Glutamatergic neuron (in vitro differentiated cells): ENCODE data around the gene ARMC10. TPM values are rescaled to one million over a fixed set of nuclear protein-coding genes. Genes with fewer than 3 reads are reported as not detected.
A peak's percentile ranks its signal among the peaks of the same experiment; 100 is the strongest.
"Not testable (repeated sequence)": the region's sequence is repeated elsewhere in the genome, so short reads cannot be mapped to it uniquely, and the experiment has no call there.

Experiments
- DNase-seq: peaks from one replicate; pipeline ENCODE4 v3.0.0; 2022
- H3K27ac Mint-ChIP-seq: one replicate; pipeline ENCODE4 v1.8.0; 2020; ENCODE audit warnings: mild to moderate bottlenecking, mixed read lengths, inconsistent platforms; ENCODE audit not compliant: unreplicated experiment
- H3K27me3 Mint-ChIP-seq: one replicate; pipeline ENCODE4 v1.8.0; 2020; ENCODE audit warnings: mild to moderate bottlenecking, moderate library complexity, mixed read lengths, inconsistent platforms; ENCODE audit not compliant: unreplicated experiment
- H3K36me3 Mint-ChIP-seq: one replicate; pipeline ENCODE4 v1.8.0; 2020; ENCODE audit warnings: mild to moderate bottlenecking, mixed read lengths, inconsistent platforms; ENCODE audit not compliant: unreplicated experiment
- H3K4me1 Mint-ChIP-seq: one replicate; pipeline ENCODE4 v1.8.0; 2020; ENCODE audit warnings: mild to moderate bottlenecking, low read depth, mixed read lengths, inconsistent platforms; ENCODE audit not compliant: unreplicated experiment
- H3K4me3 Mint-ChIP-seq: one replicate; pipeline ENCODE4 v1.8.0; 2020; ENCODE audit warnings: mild to moderate bottlenecking, mixed read lengths, inconsistent platforms; ENCODE audit not compliant: unreplicated experiment
- H3K9me3 Mint-ChIP-seq: one replicate; pipeline ENCODE4 v1.8.0; 2020; ENCODE audit warnings: mild to moderate bottlenecking, moderate library complexity, mixed read lengths, inconsistent platforms; ENCODE audit not compliant: unreplicated experiment
- total RNA-seq: library from RNA; stranded (reverse); fragmentation: NEBNext Ultra II Directional; extraction: Animal tissue kit (Norgen Biotek cat#: 25700); gene quantifications from one replicate; pipeline ENCODE4 v1.2.1, GENCODE V29; 2021; ENCODE audit not compliant: unreplicated experiment
- TF ChIP-seq, protein P1 (sequence below): fragments of 200-600 bp; sonication (generic); IDR thresholded peaks from one replicate; pipeline ENCODE4 v1.5.0; 2021; ENCODE audit not compliant: partially characterized antibody, unreplicated experiment

ARMC10 gene
- total RNA-seq, 1 donor from 2014 or later, result 16.1 TPM

DNA sequence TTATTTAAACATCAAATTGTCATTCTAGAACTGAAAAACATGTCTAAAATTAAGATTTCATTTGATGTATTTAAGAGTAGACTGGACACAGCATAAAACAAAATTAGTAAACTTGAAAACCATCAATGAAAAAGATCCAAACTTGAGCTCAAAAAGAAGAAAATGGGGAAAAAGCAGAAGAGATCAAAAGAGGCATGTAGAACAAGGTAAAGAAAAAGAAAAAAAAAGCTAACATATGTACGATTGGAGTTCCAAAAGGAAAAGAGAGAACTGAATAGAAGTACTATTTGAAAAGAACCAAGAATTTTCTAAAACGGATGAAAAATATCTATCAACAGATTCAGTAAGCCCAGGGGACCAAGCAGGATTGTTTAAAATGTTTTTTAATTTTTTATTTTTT is 3.9 kb upstream of the ARMC10 start:
- peaks cover 10% of the 10 kb centered on the region for H3K27me3 Mint-ChIP-seq
- H3K36me3 Mint-ChIP-seq, result peaks cover 5% of the 10 kb centered on the region
- peaks cover 12% of the 10 kb centered on the region for H3K4me1 Mint-ChIP-seq
- H3K27ac Mint-ChIP-seq, result no peak overlapping the region
- H3K9me3 Mint-ChIP-seq, result peaks cover 3% of the 10 kb centered on the region
- TF ChIP-seq, protein P1, sequence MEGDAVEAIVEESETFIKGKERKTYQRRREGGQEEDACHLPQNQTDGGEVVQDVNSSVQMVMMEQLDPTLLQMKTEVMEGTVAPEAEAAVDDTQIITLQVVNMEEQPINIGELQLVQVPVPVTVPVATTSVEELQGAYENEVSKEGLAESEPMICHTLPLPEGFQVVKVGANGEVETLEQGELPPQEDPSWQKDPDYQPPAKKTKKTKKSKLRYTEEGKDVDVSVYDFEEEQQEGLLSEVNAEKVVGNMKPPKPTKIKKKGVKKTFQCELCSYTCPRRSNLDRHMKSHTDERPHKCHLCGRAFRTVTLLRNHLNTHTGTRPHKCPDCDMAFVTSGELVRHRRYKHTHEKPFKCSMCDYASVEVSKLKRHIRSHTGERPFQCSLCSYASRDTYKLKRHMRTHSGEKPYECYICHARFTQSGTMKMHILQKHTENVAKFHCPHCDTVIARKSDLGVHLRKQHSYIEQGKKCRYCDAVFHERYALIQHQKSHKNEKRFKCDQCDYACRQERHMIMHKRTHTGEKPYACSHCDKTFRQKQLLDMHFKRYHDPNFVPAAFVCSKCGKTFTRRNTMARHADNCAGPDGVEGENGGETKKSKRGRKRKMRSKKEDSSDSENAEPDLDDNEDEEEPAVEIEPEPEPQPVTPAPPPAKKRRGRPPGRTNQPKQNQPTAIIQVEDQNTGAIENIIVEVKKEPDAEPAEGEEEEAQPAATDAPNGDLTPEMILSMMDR, result no peak
- no peak for DNase-seq
- no peak overlapping the region for H3K4me3 Mint-ChIP-seq

DNA sequence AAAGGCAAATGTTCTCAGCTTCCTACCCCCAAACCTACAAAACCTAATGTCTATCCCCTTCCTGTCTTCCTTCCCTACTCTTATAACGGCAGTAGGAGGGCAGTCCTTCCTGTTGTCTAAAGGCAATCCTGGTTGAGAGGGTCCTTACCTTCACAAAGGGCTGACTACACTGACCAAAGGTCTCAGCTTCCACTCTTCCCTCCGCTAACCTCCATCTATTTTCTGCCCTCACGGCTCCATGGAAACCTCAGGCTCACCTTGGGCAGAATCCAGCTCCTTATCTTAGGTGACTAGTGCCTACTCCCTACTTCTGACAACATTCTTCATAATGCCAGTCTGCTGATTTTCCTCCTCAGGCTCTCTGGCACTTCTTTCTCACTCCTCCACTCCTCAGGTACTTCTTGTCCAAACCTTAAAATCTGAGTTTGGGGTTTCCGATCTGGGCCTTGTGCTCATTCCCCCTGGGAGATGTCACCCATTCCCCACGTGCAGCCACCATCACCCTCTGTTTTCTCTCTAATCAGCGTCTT is 886 bp upstream of the ARMC10 start:
- DNase-seq, result no peak
- Mint-ChIP-seq H3K9me3 (peaks cover 3% of the 10 kb centered on the region), H3K36me3 (no peaks in the 10 kb centered on the region), H3K4me1 (peaks cover 12% of the 10 kb centered on the region), H3K27me3 (peaks cover 12% of the 10 kb centered on the region), H3K4me3 (peak overlapping the region; percentile 98), H3K27ac (peak overlapping the region; percentile 31)
- TF ChIP-seq, protein P1, result no peak

DNA sequence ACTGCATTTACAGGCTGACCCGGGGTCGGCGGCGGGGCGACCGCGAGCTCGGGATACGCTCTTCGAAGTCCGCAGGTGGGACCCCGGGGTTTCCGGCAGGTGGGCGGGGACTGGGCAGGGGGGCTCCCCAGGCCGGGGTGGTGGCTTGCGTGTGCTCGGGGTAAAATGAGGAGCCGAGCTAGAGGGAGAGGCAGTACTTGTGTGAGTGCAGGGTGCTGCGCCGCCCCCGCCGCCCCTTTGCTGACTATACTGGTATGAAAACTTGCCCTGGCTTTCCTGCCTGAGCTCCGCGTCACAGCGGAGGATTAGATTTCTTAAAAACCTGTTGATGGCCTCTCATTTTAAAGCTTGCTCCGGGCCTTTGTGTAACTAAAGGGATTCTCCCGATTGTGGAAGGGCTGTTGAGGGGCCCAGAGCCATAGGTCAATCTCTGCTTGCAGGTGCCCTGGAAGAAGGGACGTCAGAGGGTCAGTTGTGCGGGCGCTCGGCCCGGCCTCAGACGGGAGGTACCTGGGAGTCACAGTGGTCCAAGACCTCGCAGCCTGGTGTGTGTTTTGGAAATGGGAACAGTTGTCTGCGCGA is 488 bp downstream of the ARMC10 start:
- Mint-ChIP-seq H3K9me3 (peaks cover 3% of the 10 kb centered on the region), H3K27me3 (peaks cover 12% of the 10 kb centered on the region), H3K4me3 (peak overlapping the region; percentile 95), H3K36me3 (no peaks in the 10 kb centered on the region), H3K4me1 (peaks cover 12% of the 10 kb centered on the region), H3K27ac (peak overlapping the region; percentile 78)
- TF ChIP-seq, protein P1, result no peak
- DNase-seq, result peak; percentile 56

DNA sequence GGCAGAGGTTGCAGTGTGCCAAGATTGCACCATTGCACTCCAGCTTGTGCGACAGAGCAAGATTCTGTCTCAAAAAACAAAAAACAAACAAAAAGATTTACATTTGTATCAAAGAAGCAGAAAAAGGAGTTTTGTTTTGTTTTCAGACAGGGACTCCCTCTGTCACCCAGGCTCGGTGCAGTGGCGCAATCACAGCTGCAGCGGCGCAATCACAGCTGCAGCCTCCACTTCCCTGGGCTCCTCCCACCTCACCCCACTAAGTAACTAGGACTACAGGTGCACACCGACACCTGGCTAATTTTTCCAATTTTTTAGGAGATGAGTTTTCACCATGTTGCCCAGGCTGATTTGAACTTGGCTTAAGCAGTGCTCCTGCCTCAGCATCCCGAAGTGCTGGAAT is 1.8 kb downstream of the ARMC10 start:
- peaks cover 3% of the 10 kb centered on the region for H3K9me3 Mint-ChIP-seq
- TF ChIP-seq, protein P1, result no peak
- no peak overlapping the region for H3K4me3 Mint-ChIP-seq
- DNase-seq, result no peak
- H3K4me1 Mint-ChIP-seq, result peaks cover 12% of the 10 kb centered on the region
- H3K27me3 Mint-ChIP-seq, result peaks cover 12% of the 10 kb centered on the region
- H3K36me3 Mint-ChIP-seq, result no peaks in the 10 kb centered on the region
- H3K27ac Mint-ChIP-seq, result no peak overlapping the region

DNA sequence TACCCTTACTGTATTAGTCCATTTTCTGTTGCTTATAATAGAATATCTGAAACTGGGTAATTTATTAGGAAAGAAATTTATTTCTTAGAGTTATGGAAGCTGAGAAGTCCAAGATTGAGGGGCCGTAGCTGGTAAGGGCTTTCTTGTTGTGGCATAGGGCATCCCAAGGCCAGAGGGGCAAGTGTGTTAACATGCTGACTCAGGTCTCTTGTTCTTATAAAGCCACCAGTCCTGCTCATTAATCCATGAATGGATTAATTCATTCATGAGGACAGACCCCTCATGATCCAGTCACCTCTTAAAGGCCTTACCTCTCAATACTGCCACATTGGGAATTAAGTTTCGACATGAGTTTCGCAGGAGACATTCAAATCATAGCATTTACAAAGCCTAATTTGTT is 2.4 kb downstream of the ARMC10 start:
- no peak overlapping the region for H3K4me3 Mint-ChIP-seq
- no peaks in the 10 kb centered on the region for H3K36me3 Mint-ChIP-seq
- H3K4me1 Mint-ChIP-seq, result peaks cover 12% of the 10 kb centered on the region
- TF ChIP-seq, protein P1, result no peak
- no peak for DNase-seq
- H3K27me3 Mint-ChIP-seq, result peaks cover 12% of the 10 kb centered on the region
- H3K27ac Mint-ChIP-seq, result no peak overlapping the region
- peaks cover 3% of the 10 kb centered on the region for H3K9me3 Mint-ChIP-seq

DNA sequence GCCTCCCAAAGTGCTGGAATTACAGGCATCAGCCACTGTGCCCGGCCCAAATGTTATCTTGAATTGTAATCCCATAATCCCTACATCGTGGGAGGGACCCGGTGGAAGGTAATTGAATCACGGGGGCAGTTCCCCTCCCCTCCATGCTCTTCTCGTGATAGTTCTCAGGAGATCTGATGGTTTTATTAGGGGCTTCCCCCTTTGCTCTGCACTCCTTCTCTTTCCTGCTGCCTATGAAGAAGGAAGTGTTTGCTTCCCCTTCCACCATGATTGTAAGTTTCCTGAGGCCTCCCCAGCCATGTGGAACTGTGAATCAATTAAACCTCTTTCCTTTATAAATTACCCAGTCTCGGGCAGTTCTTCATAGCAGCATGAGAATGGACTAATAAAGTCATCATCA is 3.3 kb downstream of the ARMC10 start:
- not testable (repeated sequence) for H3K9me3 Mint-ChIP-seq, H3K27ac Mint-ChIP-seq, H3K36me3 Mint-ChIP-seq, DNase-seq, H3K4me3 Mint-ChIP-seq
- H3K4me1 Mint-ChIP-seq, result peaks cover 12% of the 10 kb centered on the region
- peaks cover 12% of the 10 kb centered on the region for H3K27me3 Mint-ChIP-seq
